GM12864 (cell line): ENCODE data around the gene SYNPO2.
A peak's percentile ranks its signal among the peaks of the same experiment; 100 is the strongest.

Experiments used
- DNase-seq: peaks from one replicate; pipeline ENCODE4 v3.0.0-alpha.2; 2011; ENCODE audit warnings: low read depth
- H3K4me3 ChIP-seq: 2 replicates; pipeline ENCODE4 v1.5.1; 2011; ENCODE audit warnings: mild to moderate bottlenecking, low read depth, low read length, control low read depth
- CTCF ChIP-seq: IDR thresholded peaks from 2 replicates; pipeline ENCODE4 v1.5.1; 2011; ENCODE audit warnings: low read depth, mild to moderate bottlenecking, moderate library complexity, low read length, control low read depth, inconsistent platforms; ENCODE audit errors: missing control alignments

Gene SYNPO2

DNA sequence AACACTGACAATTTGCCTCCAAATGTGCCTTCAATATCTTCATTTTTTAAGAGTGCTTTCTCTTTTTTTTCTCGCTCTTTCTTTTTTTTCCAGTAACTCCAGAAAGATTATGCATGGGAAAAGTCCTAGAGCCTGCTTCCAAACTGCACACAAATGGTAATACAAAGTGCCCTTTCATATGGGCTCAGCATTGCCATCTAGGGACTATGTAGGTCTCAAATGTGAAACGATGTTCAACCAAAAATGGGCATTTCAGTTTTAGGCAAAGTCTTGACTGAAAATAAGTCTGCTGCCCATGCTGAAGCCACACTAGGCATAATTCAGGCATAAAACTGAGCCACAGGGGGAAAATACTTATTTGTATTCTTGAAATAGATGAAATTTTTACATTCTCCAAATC lies 65.6 kb downstream of the SYNPO2 start:
- no peak for TF ChIP-seq CTCF
- no peak overlapping the region for H3K4me3 ChIP-seq
- no peak for DNase-seq

- no peak for TF ChIP-seq CTCF
- no peak overlapping the region for H3K4me3 ChIP-seq
- no peak for DNase-seq
These were observed 66.9 kb downstream of the SYNPO2 start for GRCh38 chr4:118955515-118955914.

DNA sequence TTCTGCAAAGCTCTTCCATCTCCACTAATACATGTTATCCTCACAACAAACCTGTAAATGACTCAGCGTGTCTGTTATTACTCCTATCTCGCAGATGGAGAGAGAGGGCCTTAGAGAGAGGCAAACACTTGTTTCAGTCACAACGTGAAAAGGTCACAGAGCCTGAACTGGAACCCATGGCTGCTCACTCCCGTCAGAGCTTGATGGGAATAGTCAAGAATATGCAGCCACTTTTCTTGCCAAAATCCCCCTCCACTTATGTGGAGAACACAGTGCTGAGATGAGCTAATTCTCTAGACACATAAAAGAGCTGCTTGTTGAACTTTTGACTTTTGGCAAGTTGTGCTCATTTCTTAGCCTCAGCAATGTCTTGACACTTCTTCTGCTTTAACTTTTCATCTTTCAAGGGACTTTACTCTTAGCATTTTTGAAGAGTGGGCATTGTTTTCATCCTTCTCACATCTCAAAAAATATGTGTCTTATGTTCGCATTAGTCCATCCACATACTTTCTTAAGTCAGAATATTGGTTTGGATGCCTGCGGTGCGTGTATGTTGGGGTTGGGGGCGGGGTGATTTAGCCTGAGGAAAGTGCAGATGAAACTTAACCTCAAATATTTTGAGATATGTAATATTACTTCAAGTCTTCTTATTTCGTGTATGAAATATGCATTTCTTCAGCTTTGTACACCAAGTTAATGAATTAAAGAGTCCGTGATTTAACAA lies 69.2 kb downstream of the SYNPO2 start:
- DNase-seq, result no peak
- H3K4me3 ChIP-seq, result no peak overlapping the region
- no peak for TF ChIP-seq CTCF

GRCh38 chr4:118962540-118962939 lies 73.9 kb downstream of the SYNPO2 start:
- H3K4me3 ChIP-seq, result no peak overlapping the region
- DNase-seq, result no peak
- TF ChIP-seq CTCF, result no peak

GRCh38 chr4:118964891-118965411 lies 76.3 kb downstream of the SYNPO2 start:
- H3K4me3 ChIP-seq, result no peak overlapping the region
- no peak for TF ChIP-seq CTCF
- no peak for DNase-seq

- DNase-seq, result no peak
- no peak overlapping the region for H3K4me3 ChIP-seq
- TF ChIP-seq CTCF, result no peak
These were observed 78.7 kb downstream of the SYNPO2 start for GRCh38 chr4:118967393-118967792.

- H3K4me3 ChIP-seq, result no peak overlapping the region
- no peak for TF ChIP-seq CTCF
- DNase-seq, result peak; percentile 81
These were observed 79.4 kb downstream of the SYNPO2 start for GRCh38 chr4:118968005-118968404.
